Midbrain (tissue), 1 donor: Measurements from ENCODE around the gene HDAC4.
A peak's percentile ranks its signal among the peaks of the same experiment; 100 is the strongest.

Source experiments
- DNase-seq: peaks from one replicate; lab custom pipeline; 2025; lab: John Stamatoyannopoulos, UW

Gene HDAC4

GRCh38 chr2:239152239-239152915 lies 248.4 kb downstream of the HDAC4 start:
- DNase-seq, result no peak

GRCh38 chr2:239151201-239152131 lies 249.4 kb downstream of the HDAC4 start:
- DNase-seq, result peak; percentile 30

DNA sequence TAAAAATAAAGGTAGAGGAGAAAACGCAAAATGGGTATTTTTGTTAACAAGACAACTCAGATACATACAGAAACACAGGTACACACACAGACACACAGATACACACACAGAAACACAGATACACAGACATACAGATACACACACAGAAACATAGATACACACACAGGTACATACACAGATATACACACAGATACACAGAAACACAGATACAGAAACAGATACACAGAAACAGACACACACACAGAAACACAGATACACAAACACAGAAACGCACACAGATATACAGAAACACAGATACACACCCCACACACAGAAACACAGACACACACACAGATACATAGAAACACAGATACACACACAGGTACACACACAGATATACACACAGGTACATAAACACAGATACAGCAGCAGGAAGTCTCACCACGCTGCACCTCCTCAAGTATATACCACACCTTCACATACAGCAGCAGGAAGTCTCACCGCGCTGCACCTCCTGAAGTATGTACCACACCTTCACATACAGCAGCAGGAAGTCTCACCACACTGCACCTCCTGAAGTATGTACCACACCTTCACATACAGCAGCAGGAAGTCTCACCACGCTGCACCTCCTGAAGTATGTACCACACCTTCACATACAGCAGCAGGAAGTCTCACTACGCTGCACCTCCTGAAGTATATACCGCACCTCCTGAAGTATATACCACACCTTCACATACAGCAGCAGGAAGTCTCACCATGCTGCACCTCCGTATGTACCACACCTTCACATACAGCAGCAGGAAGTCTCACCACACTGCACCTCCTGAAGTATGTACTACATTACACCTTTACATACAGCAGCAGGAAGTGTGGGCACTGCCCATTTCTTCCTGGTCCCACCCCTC lies 250.5 kb downstream of the HDAC4 start:
- no peak for DNase-seq

DNA sequence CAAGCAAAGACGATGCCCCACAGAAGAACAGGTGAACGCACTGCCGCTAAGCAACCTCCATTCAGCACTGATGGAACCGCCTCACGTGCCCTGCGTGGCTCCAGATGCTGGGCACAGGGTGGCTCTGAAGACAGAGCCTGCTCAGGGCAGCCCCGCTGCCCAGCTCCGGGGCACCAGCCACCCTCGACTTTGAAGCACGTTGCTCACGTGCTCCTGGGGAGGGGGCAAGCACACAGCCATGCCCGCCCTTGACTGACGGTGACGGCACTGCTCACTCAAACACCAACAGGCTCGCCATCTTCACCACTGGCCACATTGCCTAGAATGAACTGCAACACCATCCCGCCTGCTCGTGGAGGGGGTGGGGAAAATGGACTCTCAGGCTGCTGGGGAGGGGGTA lies 251.3 kb downstream of the HDAC4 start:
- DNase-seq, result no peak

GRCh38 chr2:239148495-239149200 lies 252.2 kb downstream of the HDAC4 start:
- no peak for DNase-seq

DNA sequence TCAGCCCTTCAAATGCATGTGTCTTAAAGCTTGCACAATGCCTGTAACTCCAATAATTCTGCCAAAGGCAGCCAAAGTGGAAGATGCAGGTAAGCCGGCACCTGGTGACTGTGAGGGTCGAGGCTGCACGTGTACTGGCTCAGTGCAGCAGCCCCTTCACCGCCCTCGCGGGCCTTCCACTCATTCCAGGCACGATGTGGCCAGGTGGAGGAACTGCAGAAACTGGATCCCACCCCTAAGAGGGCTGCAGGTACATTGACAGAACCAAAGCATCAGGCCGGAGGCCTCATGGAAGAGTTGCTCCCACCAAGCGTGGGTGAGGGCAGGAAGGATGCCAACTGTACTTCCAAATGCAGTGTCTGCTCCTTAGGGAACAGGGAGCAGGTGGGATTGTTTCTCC lies 253.4 kb downstream of the HDAC4 start:
- no peak for DNase-seq

DNA sequence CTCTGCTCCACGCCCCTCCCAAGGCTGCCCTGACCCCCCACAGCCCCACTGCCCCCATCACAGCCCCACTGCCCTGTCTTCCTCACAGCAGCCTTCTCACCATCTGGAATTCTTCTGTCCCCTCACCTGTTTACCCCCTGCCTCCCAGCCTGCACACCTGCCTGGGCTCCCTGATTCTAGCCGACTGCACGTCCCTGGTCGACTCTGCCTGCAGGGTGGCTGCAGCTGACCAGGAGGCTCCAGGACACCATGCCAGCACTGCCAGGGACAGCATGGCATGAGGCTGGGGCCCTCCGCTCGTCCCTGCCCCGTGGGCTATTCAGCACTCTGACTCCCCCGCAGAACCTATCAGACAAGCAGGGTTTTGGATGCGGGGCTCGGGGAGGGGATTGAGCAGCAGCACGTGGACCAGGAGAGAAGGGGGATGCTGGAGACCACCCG lies 254.1 kb downstream of the HDAC4 start:
- no peak for DNase-seq

- no peak for DNase-seq
These were observed 254.7 kb downstream of the HDAC4 start for GRCh38 chr2:239146011-239146641.

GRCh38 chr2:239145601-239146000 lies 255.2 kb downstream of the HDAC4 start:
- DNase-seq, result no peak

- no peak for DNase-seq
These were observed 255.7 kb downstream of the HDAC4 start for GRCh38 chr2:239145106-239145505.

DNA sequence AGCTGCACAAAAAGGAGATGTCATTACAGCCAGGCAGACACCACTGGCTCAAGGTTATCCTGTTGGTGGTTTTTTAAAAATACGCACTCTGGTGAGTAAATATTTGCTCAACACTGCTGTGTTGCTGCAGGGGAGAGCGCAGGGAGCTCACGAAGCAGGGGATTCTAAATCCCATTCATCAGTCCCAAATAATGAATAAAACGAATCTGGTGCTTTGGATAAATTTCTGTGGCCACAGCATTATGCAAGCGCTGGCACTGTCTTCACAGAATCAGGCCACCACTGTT lies 256.2 kb downstream of the HDAC4 start:
- no peak for DNase-seq

GRCh38 chr2:239143858-239144712 lies 256.7 kb downstream of the HDAC4 start:
- peak; percentile 48 for DNase-seq

DNA sequence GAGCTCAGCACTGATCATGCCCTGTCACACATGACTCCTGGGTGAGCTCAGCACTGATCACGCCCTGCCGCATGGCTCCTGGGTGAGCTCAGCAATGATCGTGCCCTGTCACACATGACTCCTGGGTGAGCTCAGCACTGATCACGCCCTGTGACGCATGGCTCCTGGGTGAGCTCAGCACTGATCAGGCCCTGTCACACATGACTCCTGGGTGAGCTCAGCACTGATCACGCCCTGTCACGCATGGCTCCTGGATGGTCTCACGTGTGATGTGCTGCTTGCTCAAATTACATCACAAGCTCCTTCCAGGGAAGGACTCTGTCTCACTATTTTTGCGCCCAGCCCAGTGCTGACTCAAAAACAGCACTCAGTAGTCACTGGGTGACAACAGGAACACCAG lies 258.0 kb downstream of the HDAC4 start:
- no peak for DNase-seq

DNA sequence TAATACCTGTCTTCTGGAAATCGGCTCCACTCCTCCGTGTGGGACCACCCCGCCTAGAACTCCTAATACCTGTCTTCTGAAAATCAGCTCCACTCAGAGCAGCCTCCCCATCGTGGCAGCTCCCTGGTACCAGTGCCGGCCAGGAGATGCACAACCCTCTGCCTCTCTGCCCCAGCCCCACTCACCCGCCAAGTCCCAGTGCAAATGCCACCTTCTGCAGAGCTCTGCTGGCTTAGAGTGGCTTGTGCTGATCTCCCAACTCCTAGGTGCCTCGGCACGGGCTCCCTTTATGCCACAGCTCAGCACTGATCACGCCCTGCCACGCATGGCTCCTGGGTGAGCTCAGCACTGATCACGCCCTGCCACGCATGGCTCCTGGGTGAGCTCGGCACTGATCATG lies 258.5 kb downstream of the HDAC4 start:
- DNase-seq, result no peak

GRCh38 chr2:239141021-239141760 lies 259.6 kb downstream of the HDAC4 start:
- no peak for DNase-seq

GRCh38 chr2:239140346-239141020 lies 260.3 kb downstream of the HDAC4 start:
- no peak for DNase-seq

DNA sequence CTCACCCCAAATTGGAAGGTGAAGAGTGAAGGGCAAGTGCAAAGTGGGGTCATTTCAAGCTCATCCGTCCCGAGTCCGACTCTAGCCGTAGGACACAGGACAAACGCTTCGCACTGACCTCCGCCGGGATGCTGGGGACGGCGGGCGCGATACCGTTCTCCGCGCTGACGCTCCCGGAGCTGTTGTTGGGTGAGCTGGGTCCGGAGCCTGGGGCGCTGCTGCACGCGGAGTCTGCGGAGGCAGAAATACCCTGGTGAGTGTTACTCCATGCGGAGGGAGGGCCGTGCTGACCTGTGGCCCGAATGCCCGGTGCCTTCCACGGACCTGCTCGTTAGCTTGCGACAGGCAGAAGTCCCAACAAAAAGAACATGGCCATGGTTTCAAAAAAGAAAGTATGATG lies 261.3 kb downstream of the HDAC4 start:
- DNase-seq, result no peak

GRCh38 chr2:239139101-239139500 lies 261.7 kb downstream of the HDAC4 start:
- DNase-seq, result no peak

GRCh38 chr2:239138610-239139009 lies 262.2 kb downstream of the HDAC4 start:
- DNase-seq, result no peak
